Stimulated activated CD8-positive, alpha-beta memory T cell treated with anti-CD3 and anti-CD28 coated beads, Interleukin-15, amount 100 ng/mL, for 24 hours (primary cell): ENCODE data around the gene RHPN2.
"Not testable (repeated sequence)": the region's sequence is repeated elsewhere in the genome, so short reads cannot be mapped to it uniquely, and the experiment has no call there.

Source experiments
- DNase-seq: peaks from one replicate; pipeline ENCODE4 v3.0.0-alpha.2; 2020; ENCODE audit warnings: low read depth

The RHPN2 gene

GRCh38 chr19:33064458-33064791 lies 263 bp downstream of the RHPN2 start:
- peak; percentile 1 for DNase-seq

- no peak for DNase-seq
Observed at GRCh38 chr19:33063753-33064457, 783 bp downstream of the RHPN2 start.

GRCh38 chr19:33063356-33063752 lies 1.3 kb downstream of the RHPN2 start:
- no peak for DNase-seq

GRCh38 chr19:33062902-33063301 lies 1.8 kb downstream of the RHPN2 start:
- no peak for DNase-seq

GRCh38 chr19:33060586-33060985 lies 4.1 kb downstream of the RHPN2 start:
- DNase-seq, result no peak

- DNase-seq, result no peak
Observed at GRCh38 chr19:33055718-33056117, 9.0 kb downstream of the RHPN2 start.

- no peak for DNase-seq
Observed at GRCh38 chr19:33054623-33055022, 10.1 kb downstream of the RHPN2 start.

GRCh38 chr19:33052352-33052972 lies 12.2 kb downstream of the RHPN2 start:
- DNase-seq, result no peak

- no peak for DNase-seq
Observed at GRCh38 chr19:33050110-33050509, 14.6 kb downstream of the RHPN2 start.

GRCh38 chr19:33048806-33049676 lies 15.6 kb downstream of the RHPN2 start:
- no peak for DNase-seq

- DNase-seq, result no peak
Observed at GRCh38 chr19:33047422-33047821, 17.3 kb downstream of the RHPN2 start.

GRCh38 chr19:33041828-33042160 lies 22.9 kb downstream of the RHPN2 start:
- DNase-seq, result not testable (repeated sequence)

- DNase-seq, result no peak
Observed at GRCh38 chr19:33040994-33041827, 23.5 kb downstream of the RHPN2 start.

GRCh38 chr19:33039815-33040214 lies 24.9 kb downstream of the RHPN2 start:
- DNase-seq, result no peak

GRCh38 chr19:33039108-33039599 lies 25.5 kb downstream of the RHPN2 start:
- DNase-seq, result no peak

- not testable (repeated sequence) for DNase-seq
Observed at GRCh38 chr19:33037168-33038025, 27.3 kb downstream of the RHPN2 start.

GRCh38 chr19:33036370-33037167 lies 28.1 kb downstream of the RHPN2 start:
- not testable (repeated sequence) for DNase-seq

- no peak for DNase-seq
Observed at GRCh38 chr19:33035461-33035860, 29.2 kb downstream of the RHPN2 start.

GRCh38 chr19:33032218-33032781 lies 32.4 kb downstream of the RHPN2 start:
- no peak for DNase-seq

GRCh38 chr19:33029746-33030303 lies 34.9 kb downstream of the RHPN2 start:
- DNase-seq, result no peak
